Neuronal stem cell (in vitro differentiated cells): Measurements from ENCODE around the gene FAM20B.

ENCODE experiments used
- DNase-seq: peaks from one replicate; pipeline ENCODE4 v3.0.0-alpha.2; 2013; ENCODE audit warnings: low spot score
- H2AFZ ChIP-seq: one replicate; pipeline ENCODE4 v1.6.1; 2013; ENCODE audit warnings: mild to moderate bottlenecking, low read length, inconsistent platforms
- H2AK5ac ChIP-seq: 2 replicates; pipeline ENCODE4 v1.6.1; 2013; ENCODE audit warnings: low read depth, mild to moderate bottlenecking, inconsistent platforms, low read length, moderate library complexity, mixed read lengths
- H2BK120ac ChIP-seq: 2 replicates; pipeline ENCODE4 v1.6.1; 2013; ENCODE audit warnings: low read depth, mild to moderate bottlenecking, inconsistent platforms, low read length, moderate library complexity, mixed read lengths
- H2BK12ac ChIP-seq: one replicate; pipeline ENCODE4 v1.6.1; 2013; ENCODE audit warnings: low read length, inconsistent platforms
- H2BK15ac ChIP-seq: 2 replicates; pipeline ENCODE4 v1.6.1; 2013; ENCODE audit warnings: mild to moderate bottlenecking, low read length, inconsistent platforms, mixed read lengths
- H2BK5ac ChIP-seq: one replicate; pipeline ENCODE4 v1.6.1; 2013; ENCODE audit warnings: inconsistent platforms, mild to moderate bottlenecking, low read length, moderate library complexity
- H3K14ac ChIP-seq: one replicate; pipeline ENCODE4 v1.6.1; 2013; ENCODE audit warnings: low read length, inconsistent platforms
- H3K18ac ChIP-seq: 2 replicates; pipeline ENCODE4 v1.6.1; 2013; ENCODE audit warnings: low read length, inconsistent platforms
- H3K23ac ChIP-seq: 2 replicates; pipeline ENCODE4 v1.6.1; 2013; ENCODE audit warnings: low read depth, mild to moderate bottlenecking, mixed read lengths, low read length, inconsistent platforms; ENCODE audit not compliant: poor library complexity
- H3K27ac ChIP-seq: replicated peaks from 3 replicates; pipeline ENCODE4 v1.5.1; 2013; ENCODE audit warnings: low read length, inconsistent platforms
- H3K27me3 ChIP-seq, 3 experiments: 2 replicates each; pipeline ENCODE4 v1.6.1; 2013; ENCODE audit warnings: low read length in 3 of 3, mild to moderate bottlenecking in 2 of 3, inconsistent platforms in 1 of 3, low read depth in 1 of 3, mixed read lengths in 1 of 3, moderate library complexity in 1 of 3; ENCODE audit not compliant: control insufficient read depth in 3 of 3, insufficient read depth in 3 of 3
- H3K36me3 ChIP-seq, 2 donors: replicated peaks in 1 of 2; 2 replicates each; pipeline ENCODE4 v1.6.1; 2013; ENCODE audit warnings: low read length in 2 of 2; ENCODE audit not compliant: control insufficient read depth in 2 of 2, insufficient read depth in 2 of 2
- H3K4ac ChIP-seq: 2 replicates; pipeline ENCODE4 v1.6.1; 2013; ENCODE audit warnings: inconsistent platforms, mild to moderate bottlenecking, low read length, moderate library complexity
- H3K4me1 ChIP-seq, 2 donors: 1 replicate in 1 of 2; 2 replicates in 1 of 2; pipeline ENCODE4 v1.6.1; 2013; ENCODE audit warnings: low read length in 2 of 2, low read depth in 1 of 2; ENCODE audit not compliant: control insufficient read depth in 2 of 2, insufficient read depth in 1 of 2
- H3K4me2 ChIP-seq: one replicate; pipeline ENCODE4 v1.6.1; 2013; ENCODE audit warnings: mild to moderate bottlenecking, low read length, inconsistent platforms; ENCODE audit not compliant: insufficient read depth, poor library complexity, severe bottlenecking
- H3K4me3 ChIP-seq, 2 donors: 2 replicates each; pipeline ENCODE4 v1.5.1; 2013; ENCODE audit warnings: low read length in 2 of 2, mild to moderate bottlenecking in 2 of 2, inconsistent platforms in 1 of 2, moderate library complexity in 1 of 2
- H3K79me1 ChIP-seq: one replicate; pipeline ENCODE4 v1.6.1; 2013; ENCODE audit warnings: low read depth, mild to moderate bottlenecking, inconsistent platforms, low read length, moderate library complexity
- H3K9ac ChIP-seq: one replicate; pipeline ENCODE4 v1.6.1; 2013; ENCODE audit warnings: mild to moderate bottlenecking, low read depth, low read length, inconsistent platforms; ENCODE audit not compliant: poor library complexity
- H3K9me3 ChIP-seq, 2 donors: replicated peaks in 1 of 2; 2 replicates each; pipeline versions ENCODE3 to v1.6.1; 2013; ENCODE audit warnings: low read length in 2 of 2, mild to moderate bottlenecking in 2 of 2, inconsistent platforms in 1 of 2, low read depth in 1 of 2, mixed read lengths in 1 of 2, moderate library complexity in 1 of 2; ENCODE audit not compliant: control insufficient read depth in 2 of 2, insufficient read depth in 1 of 2
- H4K8ac ChIP-seq: one replicate; pipeline ENCODE4 v1.6.1; 2013; ENCODE audit warnings: low read depth, mild to moderate bottlenecking, inconsistent platforms, low read length, moderate library complexity
- H4K91ac ChIP-seq: one replicate; pipeline ENCODE4 v1.6.1; 2013; ENCODE audit warnings: low read length, low read depth, mild to moderate bottlenecking, inconsistent platforms; ENCODE audit not compliant: poor library complexity
- WGBS, 2 donors: extraction: QIAGEN DNeasy Blood & Tissue Kit; methylation state at CpG; one replicate each; pipeline ENCODE4 v1.1.7; 2013; ENCODE audit warnings: missing lambda C conversion rate in 2 of 2, mixed read lengths in 1 of 2; ENCODE audit not compliant: insufficient read length in 2 of 2, insufficient replicate concordance in 1 of 2; ENCODE audit errors: extremely low coverage in 2 of 2; 5-methylcytosine and 5-hydroxymethylcytosine counted together

The FAM20B gene

GRCh38 chr1:179077396-179077795, 51.7 kb downstream of the FAM20B start:
- H2BK12ac ChIP-seq, result no peak overlapping the region
- H3K27ac ChIP-seq, result no peak overlapping the region
- H3K4me3 ChIP-seq, result no peak overlapping the region
- no peaks in the 10 kb centered on the region for H3K79me1 ChIP-seq
- H3K18ac ChIP-seq, result no peak overlapping the region
- DNase-seq, result no peak
- no peak overlapping the region for H2BK15ac ChIP-seq
- H2BK5ac ChIP-seq, result no peak overlapping the region
- H3K14ac ChIP-seq, result no peak overlapping the region
- H4K91ac ChIP-seq, result no peak overlapping the region
- H3K27me3 ChIP-seq, result no peaks in the 10 kb centered on the region
- H3K36me3 ChIP-seq, result peaks cover 2 to 30% of the 10 kb centered on the region in 2 donors
- peaks cover 5 to 6% of the 10 kb centered on the region in 2 donors for H3K4me1 ChIP-seq
- no peak overlapping the region for H2AFZ ChIP-seq
- H2BK120ac ChIP-seq, result no peak overlapping the region
- H3K9ac ChIP-seq, result no peak overlapping the region
- no peak overlapping the region for H3K4ac ChIP-seq
- H3K9me3 ChIP-seq, result no peaks in the 10 kb centered on the region
- H3K23ac ChIP-seq, result no peak overlapping the region
- no peak overlapping the region for H2AK5ac ChIP-seq
- H4K8ac ChIP-seq, result no peak overlapping the region
- WGBS, 2 donors, result no CpG with 5 or more reads among the region's 7 CpGs
- no peak overlapping the region for H3K4me2 ChIP-seq

DNA sequence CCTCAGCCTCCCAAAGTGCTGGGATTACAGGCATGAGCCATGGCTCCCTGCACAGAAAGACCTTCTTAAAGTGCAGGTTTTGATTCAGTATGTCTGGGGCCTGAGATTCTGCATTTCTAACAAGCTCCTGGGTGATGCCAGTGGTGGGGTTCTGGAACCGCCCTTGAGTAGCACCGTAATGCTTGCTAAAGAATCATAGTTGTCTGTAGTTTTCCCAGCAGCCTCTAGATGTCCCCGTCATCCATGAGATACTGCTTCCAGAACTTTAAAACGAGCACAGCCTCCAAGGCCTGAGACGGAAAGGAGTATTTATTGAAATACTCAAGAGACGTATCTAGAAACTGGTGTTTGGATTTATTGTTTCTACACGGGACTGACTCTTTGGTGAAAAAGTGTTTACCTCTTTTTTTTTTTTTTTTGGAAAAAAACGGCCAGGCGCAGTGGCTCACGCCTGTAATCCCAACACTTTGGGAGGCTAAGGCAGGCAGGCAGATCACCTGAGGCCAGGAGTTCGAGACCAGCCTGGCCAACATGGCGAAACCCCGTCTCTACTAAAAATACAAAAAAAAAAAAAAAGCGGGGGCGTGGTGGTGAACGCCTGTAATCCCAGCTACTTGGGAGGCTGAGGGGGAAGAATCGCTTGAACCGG, 53.5 kb downstream of the FAM20B start:
- H3K23ac ChIP-seq, result no peak overlapping the region
- peaks cover 2 to 13% of the 10 kb centered on the region in 2 donors for H3K36me3 ChIP-seq
- no peak overlapping the region for H2BK5ac ChIP-seq
- H2AK5ac ChIP-seq, result no peak overlapping the region
- no peak overlapping the region for H4K8ac ChIP-seq
- H2AFZ ChIP-seq, result no peak overlapping the region
- DNase-seq, result peak; percentile 49
- H3K4me2 ChIP-seq, result no peak overlapping the region
- H3K9ac ChIP-seq, result no peak overlapping the region
- H2BK12ac ChIP-seq, result no peak overlapping the region
- H3K9me3 ChIP-seq, result no peaks in the 10 kb centered on the region
- H3K4ac ChIP-seq, result no peak overlapping the region
- H3K27me3 ChIP-seq, result peaks cover 0 to 6% (median 0%) of the 10 kb centered on the region in 3 experiments
- no peak overlapping the region for H2BK15ac ChIP-seq
- H2BK120ac ChIP-seq, result no peak overlapping the region
- H3K79me1 ChIP-seq, result peaks cover 1% of the 10 kb centered on the region
- H3K4me1 ChIP-seq, result peaks cover 6 to 11% of the 10 kb centered on the region in 2 donors
- no peak overlapping the region for H3K14ac ChIP-seq
- no peak overlapping the region for H3K18ac ChIP-seq
- H3K4me3 ChIP-seq, result no peak overlapping the region
- no CpG with 5 or more reads among the region's 18 CpGs for whole genome bisulfite sequencing, 2 donors
- H3K27ac ChIP-seq, result no peak overlapping the region
- no peak overlapping the region for H4K91ac ChIP-seq

DNA sequence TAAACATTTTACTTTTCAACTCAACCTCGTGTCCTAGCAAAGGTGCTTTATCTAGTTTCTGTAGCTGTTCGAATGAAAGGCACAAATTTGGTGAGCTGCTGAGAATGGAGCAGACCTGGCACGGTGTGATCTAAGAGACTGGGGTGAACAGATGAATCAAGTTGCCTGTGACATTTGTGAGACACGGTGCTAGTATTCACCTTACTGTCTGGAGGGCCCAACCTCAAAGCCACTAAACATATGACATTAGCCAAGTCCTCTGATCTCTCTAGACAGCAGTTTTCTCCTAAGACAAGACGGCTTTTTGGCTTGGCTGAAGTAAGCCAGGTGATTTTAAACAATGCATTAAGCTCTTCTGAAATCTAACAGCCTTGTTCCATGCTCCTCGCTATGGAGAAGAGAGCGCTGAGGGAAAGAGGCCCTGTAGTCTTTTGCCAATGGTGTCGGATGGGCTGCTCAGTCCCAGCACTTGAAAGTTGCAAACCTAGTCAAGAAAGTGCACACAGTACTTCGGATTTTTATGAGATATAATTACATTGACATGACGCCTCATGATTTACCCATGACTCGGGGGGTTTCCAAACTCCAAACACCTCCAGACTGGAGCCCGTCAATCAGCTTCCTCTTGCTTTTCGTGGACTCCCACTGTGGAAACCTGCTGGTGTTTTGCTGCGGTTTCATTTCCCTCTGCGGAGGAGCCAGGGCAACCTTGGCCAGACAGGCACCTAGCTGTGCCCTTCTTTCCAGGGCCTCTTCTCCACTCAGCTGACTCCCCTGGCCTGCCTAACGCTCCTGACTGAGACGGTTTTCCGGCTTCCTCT, 55.4 kb downstream of the FAM20B start:
- H3K18ac ChIP-seq, result peak overlapping the region; percentile 90
- no peak overlapping the region for H2AK5ac ChIP-seq
- DNase-seq, result no peak
- no peak overlapping the region for H2BK5ac ChIP-seq
- H3K27me3 ChIP-seq, result peaks cover 0 to 6% (median 0%) of the 10 kb centered on the region in 3 experiments
- H3K9me3 ChIP-seq, result no peaks in the 10 kb centered on the region
- H2BK12ac ChIP-seq, result no peak overlapping the region
- H3K23ac ChIP-seq, result peak overlapping the region; percentile 93
- no peak overlapping the region for H3K27ac ChIP-seq
- no CpG with 5 or more reads among the region's 18 CpGs for WGBS, 2 donors
- peak overlapping the region; percentile 70 for H3K9ac ChIP-seq
- H3K14ac ChIP-seq, result no peak overlapping the region
- peaks cover 6 to 11% of the 10 kb centered on the region in 2 donors for H3K4me1 ChIP-seq
- H3K4ac ChIP-seq, result no peak overlapping the region
- H4K8ac ChIP-seq, result no peak overlapping the region
- H3K79me1 ChIP-seq, result peaks cover 1% of the 10 kb centered on the region
- H2BK15ac ChIP-seq, result no peak overlapping the region
- peak overlapping the region; percentile 69 to 82 for H3K4me3 ChIP-seq
- no peak overlapping the region for H4K91ac ChIP-seq
- peak overlapping the region; percentile 98 for H2AFZ ChIP-seq
- no peak overlapping the region for H2BK120ac ChIP-seq
- H3K4me2 ChIP-seq, result peak overlapping the region; percentile 73
- peaks cover 2 to 15% of the 10 kb centered on the region in 2 donors for H3K36me3 ChIP-seq

DNA sequence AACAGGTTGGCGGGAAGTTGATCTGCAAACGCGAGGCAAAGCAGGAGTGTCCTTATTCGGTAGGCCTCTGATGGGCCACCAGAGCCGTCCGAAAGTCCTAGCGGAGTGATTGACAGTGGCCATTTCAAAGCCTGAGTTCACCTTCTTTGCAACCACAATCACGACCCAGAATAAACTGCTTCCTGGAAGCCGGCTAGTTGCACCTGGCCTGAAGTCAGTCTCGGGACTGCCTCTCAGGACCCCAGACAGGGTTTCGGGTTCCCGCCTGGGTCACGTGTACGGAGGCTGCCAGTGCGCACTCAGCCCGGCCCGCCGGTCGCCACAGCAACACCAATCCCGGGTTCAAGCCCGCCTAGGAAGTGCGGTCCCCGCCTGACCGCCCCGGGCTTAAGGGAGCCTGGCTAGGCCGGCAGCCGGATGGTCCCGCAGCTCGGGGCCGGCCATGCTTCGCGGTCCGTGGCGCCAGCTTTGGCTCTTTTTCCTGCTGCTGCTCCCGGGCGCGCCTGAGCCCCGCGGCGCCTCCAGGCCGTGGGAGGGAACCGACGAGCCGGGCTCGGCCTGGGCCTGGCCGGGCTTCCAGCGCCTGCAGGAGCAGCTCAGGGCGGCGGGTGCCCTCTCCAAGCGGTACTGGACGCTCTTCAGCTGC, 56.1 kb downstream of the FAM20B start, which contains the start of gene TOR3A:
Gene TOR3A, plus strand, starts transcription at position 384 of the 646 bp plus-strand sequence. Its CDS starts 59 bp downstream, at position 443.
- peaks cover 6 to 11% of the 10 kb centered on the region in 2 donors for H3K4me1 ChIP-seq
- WGBS, 2 donors, result no CpG with 5 or more reads among the region's 51 CpGs

More for the DNA sequence above, 56.1 kb downstream of the FAM20B start, which contains the start of gene TOR3A:
- Histone ChIP-seq H2BK12ac (no peak within 1 kb of the TSS), H3K4me3 (peak within 1 kb of the TSS; percentile 82 to 89), H3K14ac (peak within 1 kb of the TSS; percentile 95), H2AK5ac (no peak within 1 kb of the TSS), H4K91ac (no peak within 1 kb of the TSS), H3K36me3 (peaks cover 2 to 13% of the 10 kb centered on the region in 2 donors), H3K79me1 (peaks cover 1% of the 10 kb centered on the region), H3K18ac (peak within 1 kb of the TSS; percentile 96), H2BK120ac (no peak within 1 kb of the TSS), H2BK5ac (no peak within 1 kb of the TSS), H3K23ac (peak within 1 kb of the TSS; percentile 93), H3K27me3 (peaks cover 0 to 6% (median 0%) of the 10 kb centered on the region in 3 experiments), H4K8ac (no peak within 1 kb of the TSS), H3K9me3 (no peaks in the 10 kb centered on the region), H3K4me2 (peak within 1 kb of the TSS; percentile 86), H2BK15ac (no peak within 1 kb of the TSS), H2AFZ (peak within 1 kb of the TSS; percentile 98), H3K9ac (peak within 1 kb of the TSS; percentile 98), H3K4ac (no peak within 1 kb of the TSS), H3K27ac (peak within 1 kb of the TSS; percentile 17)
- DNase-seq, result peak; percentile 83
